Measurements from ENCODE around the gene FBXW10B. TPM values are rescaled to one million over a fixed set of nuclear protein-coding genes. Genes with fewer than 3 reads are reported as not detected.
"Not testable (repeated sequence)": the region's sequence is repeated elsewhere in the genome, so short reads cannot be mapped to it uniquely, and the experiment has no call there.

The FBXW10B gene
- total RNA-seq (1 to 10 TPM in 1 of 5 experiments, under 1 TPM in 2, not detected in 2; 0.24 to 1.8 (median 0.65) TPM), polyA plus RNA-seq (not detected), total RNA-seq (not detected)

GRCh38 chr17:15619331-15620058 lies at the start of gene FBXW10B:
FBXW10B (minus strand) TSS chr17:15619704; CDS start chr17:15619512, 192 bp downstream.
- ATAC-seq; CTCF ChIA-PET; H3K4me3 Mint-ChIP-seq; H3K27me3 Mint-ChIP-seq; H3K4me3 ChIP-seq (ENCODE audit: low read length); H3K36me3 ChIP-seq (ENCODE audit: control insufficient read depth in 2 of 3, insufficient read depth in 3 of 3, low read length in 3 of 3); POLR2A ChIA-PET; H3K9me3 ChIP-seq (ENCODE audit: control insufficient read depth in 2 of 3, low read length in 3 of 3); H3K27me3 ChIP-seq (ENCODE audit: control insufficient read depth in 2 of 2, insufficient read depth in 2 of 2, low read length in 2 of 2); H3K4me1 Mint-ChIP-seq; H3K4me1 ChIP-seq (ENCODE audit: control insufficient read depth in 2 of 2, insufficient read depth in 2 of 2, low read length in 2 of 2); H3K36me3 Mint-ChIP-seq; DNase-seq; H3K27ac ChIP-seq (ENCODE audit: low read depth, low read length); intact Hi-C loops (cut with micrococcal nuclease); H3K9me3 Mint-ChIP-seq: not testable (repeated sequence)
- H3K27ac Mint-ChIP-seq, result peak within 1 kb of the TSS in 1 of 9 donors; percentile 77

- intact Hi-C loops (cut with micrococcal nuclease), result no loop called here
- Histone ChIP-seq H3K27ac (ENCODE audit: low read depth, low read length) (no peak overlapping the region), H3K9me3 (ENCODE audit: control insufficient read depth in 2 of 3, low read length in 3 of 3) (no peaks in the 10 kb centered on the region), H3K27me3 (ENCODE audit: control insufficient read depth in 2 of 2, insufficient read depth in 2 of 2, low read length in 2 of 2) (no peaks in the 10 kb centered on the region), H3K4me3 (ENCODE audit: low read length) (no peak overlapping the region), H3K4me1 (ENCODE audit: control insufficient read depth in 2 of 2, insufficient read depth in 2 of 2, low read length in 2 of 2) (no peaks in the 10 kb centered on the region), H3K36me3 (ENCODE audit: control insufficient read depth in 2 of 3, insufficient read depth in 3 of 3, low read length in 3 of 3) (peaks cover 0 to 13% (median 0%) of the 10 kb centered on the region in 3 experiments)
- ATAC-seq (no peak), DNase-seq (no peak)
- CTCF ChIA-PET, result no interaction called here
- Mint-ChIP-seq H3K4me1 (peaks cover 0 to 8% (median 0%) of the 10 kb centered on the region in 7 donors), H3K36me3 (peaks cover 7 to 51% (median 31%) of the 10 kb centered on the region in 5 donors), H3K27ac (no peak overlapping the region), H3K4me3 (no peak overlapping the region), H3K9me3 (peaks cover 0 to 1% (median 0%) of the 10 kb centered on the region in 11 donors), H3K27me3 (no peaks in the 10 kb centered on the region)
- POLR2A ChIA-PET, result no interaction called here
These were observed 44.2 kb upstream of the FBXW10B start for GRCh38 chr17:15663691-15664090.

- intact Hi-C loops (cut with micrococcal nuclease), result no loop called here
- H3K4me3 ChIP-seq (ENCODE audit: low read length), result no peak overlapping the region
- no peaks in the 10 kb centered on the region for H3K9me3 ChIP-seq (ENCODE audit: control insufficient read depth in 2 of 3, low read length in 3 of 3)
- no peak overlapping the region for H3K27ac Mint-ChIP-seq
- H3K27me3 Mint-ChIP-seq, result no peaks in the 10 kb centered on the region
- H3K9me3 Mint-ChIP-seq, result peaks cover 0 to 1% (median 0%) of the 10 kb centered on the region in 11 donors
- peaks cover 3 to 51% (median 33%) of the 10 kb centered on the region in 5 donors for H3K36me3 Mint-ChIP-seq
- no peak for DNase-seq
- POLR2A ChIA-PET, result no interaction called here
- H3K27me3 ChIP-seq (ENCODE audit: control insufficient read depth in 2 of 2, insufficient read depth in 2 of 2, low read length in 2 of 2), result no peaks in the 10 kb centered on the region
- peaks cover 0 to 13% (median 0%) of the 10 kb centered on the region in 3 experiments for H3K36me3 ChIP-seq (ENCODE audit: control insufficient read depth in 2 of 3, insufficient read depth in 3 of 3, low read length in 3 of 3)
- CTCF ChIA-PET, result no interaction called here
- H3K27ac ChIP-seq (ENCODE audit: low read depth, low read length), result no peak overlapping the region
- no peaks in the 10 kb centered on the region for H3K4me1 ChIP-seq (ENCODE audit: control insufficient read depth in 2 of 2, insufficient read depth in 2 of 2, low read length in 2 of 2)
- no peak overlapping the region for H3K4me3 Mint-ChIP-seq
- peaks cover 0 to 8% (median 0%) of the 10 kb centered on the region in 7 donors for H3K4me1 Mint-ChIP-seq
- no peak for ATAC-seq
These were observed 43.7 kb upstream of the FBXW10B start for GRCh38 chr17:15663176-15663575.

- Histone ChIP-seq H3K27ac (ENCODE audit: low read depth, low read length) (no peak overlapping the region), H3K36me3 (ENCODE audit: control insufficient read depth in 2 of 3, insufficient read depth in 3 of 3, low read length in 3 of 3) (peaks cover 0 to 13% (median 0%) of the 10 kb centered on the region in 3 experiments), H3K4me1 (ENCODE audit: control insufficient read depth in 2 of 2, insufficient read depth in 2 of 2, low read length in 2 of 2) (no peaks in the 10 kb centered on the region), H3K9me3 (ENCODE audit: control insufficient read depth in 2 of 3, low read length in 3 of 3) (no peaks in the 10 kb centered on the region), H3K4me3 (ENCODE audit: low read length) (no peak overlapping the region), H3K27me3 (ENCODE audit: control insufficient read depth in 2 of 2, insufficient read depth in 2 of 2, low read length in 2 of 2) (no peaks in the 10 kb centered on the region)
- H3K27me3 Mint-ChIP-seq, result no peaks in the 10 kb centered on the region
- peaks cover 0 to 8% (median 0%) of the 10 kb centered on the region in 7 donors for H3K4me1 Mint-ChIP-seq
- H3K9me3 Mint-ChIP-seq, result no peaks in the 10 kb centered on the region
- peaks cover 3 to 50% (median 30%) of the 10 kb centered on the region in 5 donors for H3K36me3 Mint-ChIP-seq
- intact Hi-C loops (cut with micrococcal nuclease), result no loop called here
- no peak overlapping the region for H3K27ac Mint-ChIP-seq
- no peak for ATAC-seq
- CTCF ChIA-PET, result no interaction called here
- no peak overlapping the region for H3K4me3 Mint-ChIP-seq
- no peak for DNase-seq
- POLR2A ChIA-PET, result no interaction called here
These were observed 43.2 kb upstream of the FBXW10B start for GRCh38 chr17:15662681-15663080.

GRCh38 chr17:15660077-15660476 lies 40.6 kb upstream of the FBXW10B start:
- ChIA-PET CTCF (no interaction called here), POLR2A (no interaction called here)
- Mint-ChIP-seq H3K4me1 (peaks cover 0 to 8% (median 0%) of the 10 kb centered on the region in 7 donors), H3K36me3 (peaks cover 3 to 55% (median 21%) of the 10 kb centered on the region in 5 donors), H3K27ac (no peak overlapping the region), H3K9me3 (peaks cover 0 to 2% (median 0%) of the 10 kb centered on the region in 11 donors), H3K27me3 (no peaks in the 10 kb centered on the region), H3K4me3 (no peak overlapping the region)
- no peak for DNase-seq
- ATAC-seq, result no peak
- H3K36me3 ChIP-seq (ENCODE audit: control insufficient read depth in 2 of 3, insufficient read depth in 3 of 3, low read length in 3 of 3), result peaks cover 0 to 13% (median 0%) of the 10 kb centered on the region in 3 experiments
- no peaks in the 10 kb centered on the region for H3K9me3 ChIP-seq (ENCODE audit: control insufficient read depth in 2 of 3, low read length in 3 of 3)
- H3K4me1 ChIP-seq (ENCODE audit: control insufficient read depth in 2 of 2, insufficient read depth in 2 of 2, low read length in 2 of 2), result no peaks in the 10 kb centered on the region
- no peak overlapping the region for H3K4me3 ChIP-seq (ENCODE audit: low read length)
- no peaks in the 10 kb centered on the region for H3K27me3 ChIP-seq (ENCODE audit: control insufficient read depth in 2 of 2, insufficient read depth in 2 of 2, low read length in 2 of 2)
- intact Hi-C loops (cut with micrococcal nuclease), result no loop called here
- no peak overlapping the region for H3K27ac ChIP-seq (ENCODE audit: low read depth, low read length)

GRCh38 chr17:15659663-15660062 lies 40.2 kb upstream of the FBXW10B start:
- peaks cover 0 to 13% (median 0%) of the 10 kb centered on the region in 3 experiments for H3K36me3 ChIP-seq (ENCODE audit: control insufficient read depth in 2 of 3, insufficient read depth in 3 of 3, low read length in 3 of 3)
- H3K4me3 Mint-ChIP-seq, result no peak overlapping the region
- H3K27me3 Mint-ChIP-seq, result no peaks in the 10 kb centered on the region
- H3K9me3 Mint-ChIP-seq, result peaks cover 0 to 2% (median 0%) of the 10 kb centered on the region in 11 donors
- no peak overlapping the region for H3K27ac Mint-ChIP-seq
- ChIA-PET CTCF (no interaction called here), POLR2A (no interaction called here)
- DNase-seq (no peak), ATAC-seq (no peak)
- intact Hi-C loops (cut with micrococcal nuclease), result no loop called here
- no peaks in the 10 kb centered on the region for H3K27me3 ChIP-seq (ENCODE audit: control insufficient read depth in 2 of 2, insufficient read depth in 2 of 2, low read length in 2 of 2)
- H3K4me1 Mint-ChIP-seq, result peaks cover 0 to 8% (median 0%) of the 10 kb centered on the region in 7 donors
- no peak overlapping the region for H3K27ac ChIP-seq (ENCODE audit: low read depth, low read length)
- no peaks in the 10 kb centered on the region for H3K4me1 ChIP-seq (ENCODE audit: control insufficient read depth in 2 of 2, insufficient read depth in 2 of 2, low read length in 2 of 2)
- peaks cover 3 to 55% (median 21%) of the 10 kb centered on the region in 5 donors for H3K36me3 Mint-ChIP-seq
- no peak overlapping the region for H3K4me3 ChIP-seq (ENCODE audit: low read length)
- H3K9me3 ChIP-seq (ENCODE audit: control insufficient read depth in 2 of 3, low read length in 3 of 3), result no peaks in the 10 kb centered on the region

GRCh38 chr17:15659236-15659635 lies 39.7 kb upstream of the FBXW10B start:
- no peak overlapping the region for H3K4me3 Mint-ChIP-seq
- ATAC-seq, result no peak
- intact Hi-C loops (cut with micrococcal nuclease), result no loop called here

More at GRCh38 chr17:15659236-15659635, 39.7 kb upstream of the FBXW10B start:
- Histone ChIP-seq H3K9me3 (ENCODE audit: control insufficient read depth in 2 of 3, low read length in 3 of 3) (no peaks in the 10 kb centered on the region), H3K4me1 (ENCODE audit: control insufficient read depth in 2 of 2, insufficient read depth in 2 of 2, low read length in 2 of 2) (no peaks in the 10 kb centered on the region), H3K36me3 (ENCODE audit: control insufficient read depth in 2 of 3, insufficient read depth in 3 of 3, low read length in 3 of 3) (peaks cover 0 to 10% (median 0%) of the 10 kb centered on the region in 3 experiments), H3K27ac (ENCODE audit: low read depth, low read length) (no peak overlapping the region), H3K27me3 (ENCODE audit: control insufficient read depth in 2 of 2, insufficient read depth in 2 of 2, low read length in 2 of 2) (no peaks in the 10 kb centered on the region), H3K4me3 (ENCODE audit: low read length) (no peak overlapping the region)
- no peak for DNase-seq
- H3K36me3 Mint-ChIP-seq, result peaks cover 3 to 51% (median 21%) of the 10 kb centered on the region in 5 donors
- H3K4me1 Mint-ChIP-seq, result peaks cover 0 to 8% (median 0%) of the 10 kb centered on the region in 7 donors
- H3K9me3 Mint-ChIP-seq, result peaks cover 0 to 2% (median 0%) of the 10 kb centered on the region in 11 donors
- CTCF ChIA-PET, result no interaction called here
- no peaks in the 10 kb centered on the region for H3K27me3 Mint-ChIP-seq
- no peak overlapping the region for H3K27ac Mint-ChIP-seq
- POLR2A ChIA-PET, result no interaction called here

Measured in naive thymus-derived CD4-positive, alpha-beta T cell (primary cell).